ENCODE data around the gene ZNF888. TPM values are rescaled to one million over a fixed set of nuclear protein-coding genes. Genes with fewer than 3 reads are reported as not detected.

Gene ZNF888
- total RNA-seq, 1 donor from 2014 or later: 12.2 TPM

- peaks cover 13% of the 10 kb centered on the region for H3K27me3 Mint-ChIP-seq (ENCODE audit: unreplicated experiment)
- peak overlapping the region; percentile 97 for H3K4me3 Mint-ChIP-seq (ENCODE audit: unreplicated experiment)
- peaks cover 31% of the 10 kb centered on the region for H3K36me3 Mint-ChIP-seq (ENCODE audit: low read depth, unreplicated experiment)
- DNase-seq (ENCODE audit: low spot score): no peak
- peaks cover 18% of the 10 kb centered on the region for H3K4me1 Mint-ChIP-seq (ENCODE audit: unreplicated experiment)
- TF ChIP-seq CTCF (IDR thresholded peaks at IDR 0.05; ENCODE audit: unreplicated experiment): no peak
- H3K9me3 Mint-ChIP-seq (ENCODE audit: unreplicated experiment): no peaks in the 10 kb centered on the region
- peak overlapping the region; percentile 95 for H3K27ac Mint-ChIP-seq (ENCODE audit: unreplicated experiment)
These were observed 38.8 kb upstream of the ZNF888 start for GRCh38 chr19:52961981-52962380.

- Mint-ChIP-seq H3K36me3 (ENCODE audit: low read depth, unreplicated experiment) (peaks cover 48% of the 10 kb centered on the region), H3K4me1 (ENCODE audit: unreplicated experiment) (peaks cover 18% of the 10 kb centered on the region), H3K9me3 (ENCODE audit: unreplicated experiment) (no peaks in the 10 kb centered on the region), H3K27ac (ENCODE audit: unreplicated experiment) (no peak overlapping the region), H3K27me3 (ENCODE audit: unreplicated experiment) (peaks cover 13% of the 10 kb centered on the region), H3K4me3 (ENCODE audit: unreplicated experiment) (no peak overlapping the region)
- TF ChIP-seq CTCF (IDR thresholded peaks at IDR 0.05; ENCODE audit: unreplicated experiment): no peak
- DNase-seq (ENCODE audit: low spot score): no peak
These were observed 36.5 kb upstream of the ZNF888 start for GRCh38 chr19:52959613-52960295.

- Mint-ChIP-seq H3K9me3 (ENCODE audit: unreplicated experiment) (no peaks in the 10 kb centered on the region), H3K36me3 (ENCODE audit: low read depth, unreplicated experiment) (peaks cover 60% of the 10 kb centered on the region), H3K27ac (ENCODE audit: unreplicated experiment) (no peak overlapping the region), H3K4me3 (ENCODE audit: unreplicated experiment) (peak overlapping the region; percentile 74), H3K4me1 (ENCODE audit: unreplicated experiment) (peaks cover 8% of the 10 kb centered on the region), H3K27me3 (ENCODE audit: unreplicated experiment) (peaks cover 10% of the 10 kb centered on the region)
- TF ChIP-seq CTCF (IDR thresholded peaks at IDR 0.05; ENCODE audit: unreplicated experiment): no peak
- no peak for DNase-seq (ENCODE audit: low spot score)
These were observed 34.4 kb upstream of the ZNF888 start for GRCh38 chr19:52957591-52957990.

GRCh38 chr19:52956917-52957316, 33.7 kb upstream of the ZNF888 start:
- Mint-ChIP-seq H3K36me3 (ENCODE audit: low read depth, unreplicated experiment) (peaks cover 67% of the 10 kb centered on the region), H3K4me1 (ENCODE audit: unreplicated experiment) (peaks cover 5% of the 10 kb centered on the region), H3K4me3 (ENCODE audit: unreplicated experiment) (peak overlapping the region; percentile 74), H3K27me3 (ENCODE audit: unreplicated experiment) (peaks cover 10% of the 10 kb centered on the region), H3K27ac (ENCODE audit: unreplicated experiment) (no peak overlapping the region), H3K9me3 (ENCODE audit: unreplicated experiment) (peaks cover 5% of the 10 kb centered on the region)
- TF ChIP-seq CTCF (IDR thresholded peaks at IDR 0.05; ENCODE audit: unreplicated experiment): no peak
- no peak for DNase-seq (ENCODE audit: low spot score)

- Mint-ChIP-seq H3K9me3 (ENCODE audit: unreplicated experiment) (peaks cover 26% of the 10 kb centered on the region), H3K4me3 (ENCODE audit: unreplicated experiment) (peak overlapping the region; percentile 80), H3K36me3 (ENCODE audit: low read depth, unreplicated experiment) (peaks cover 55% of the 10 kb centered on the region), H3K4me1 (ENCODE audit: unreplicated experiment) (peaks cover 14% of the 10 kb centered on the region), H3K27ac (ENCODE audit: unreplicated experiment) (no peak overlapping the region), H3K27me3 (ENCODE audit: unreplicated experiment) (peaks cover 3% of the 10 kb centered on the region)
- TF ChIP-seq CTCF (IDR thresholded peaks at IDR 0.05; ENCODE audit: unreplicated experiment): no peak
- DNase-seq (ENCODE audit: low spot score): no peak
These were observed 26.2 kb upstream of the ZNF888 start for GRCh38 chr19:52949422-52949821.
